Lower leg skin (tissue), 3 donors: Measurements from ENCODE around the gene CACNA1G.

Experiments used
- CTCF ChIP-seq, 3 donors: fragments of 450-650 bp; IDR thresholded peaks; one replicate each; pipeline ENCODE4 v1.5.1; 2016; ENCODE audit warnings: antibody characterized with exemption in 3 of 3, mild to moderate bottlenecking in 3 of 3, moderate library complexity in 2 of 3
- POLR2A ChIP-seq, 2 donors: fragments of 450-650 bp; IDR thresholded peaks; one replicate each; pipeline ENCODE4 v1.6.1; 2016 to 2017; ENCODE audit warnings: antibody characterized with exemption in 2 of 2, mild to moderate bottlenecking in 1 of 2, moderate library complexity in 1 of 2

GRCh38 chr17:50629902-50630301, 69.4 kb downstream of the CACNA1G start:
- TF ChIP-seq CTCF (IDR thresholded peaks at IDR 0.05) (no peak), POLR2A (IDR thresholded peaks at IDR 0.05) (no peak)
